GM20431 (cell line): ENCODE data around the gene PNMA5.

ENCODE experiments used
- in situ Hi-C: fragments of 300-500 bp; cut with MseI, MboI; formaldehyde crosslinking; loops from one replicate; pipeline ENCODE4 v1.15.0; 2020; ENCODE audit warnings: low sequenced_read_pairs; ENCODE audit not compliant: unreplicated experiment

PNMA5 gene

DNA sequence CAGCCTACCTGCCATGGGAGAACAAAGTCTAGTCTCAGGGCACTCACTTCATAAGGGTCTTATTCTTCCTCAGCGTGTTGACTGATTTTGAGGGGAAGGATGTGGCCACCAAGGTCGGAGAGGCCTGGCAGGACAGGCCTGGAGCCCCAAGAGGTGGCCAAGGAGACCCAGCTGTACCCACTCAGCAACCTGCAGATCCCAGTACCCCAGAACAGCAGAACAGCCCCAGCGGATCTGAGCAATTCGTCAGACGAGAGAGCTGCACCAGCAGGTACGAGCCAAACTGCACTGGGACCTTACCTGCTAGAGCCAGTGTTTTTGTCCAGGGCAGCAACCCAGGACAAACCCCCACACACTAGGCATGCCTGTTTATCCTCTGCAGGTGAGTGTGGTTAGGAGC, 34.3 kb downstream of the PNMA5 start:
- in situ Hi-C loops: loop anchor here (25.0 kb wide), 1 partner anchor 703 kb away; the partner anchor contains the start of gene PNCK

DNA sequence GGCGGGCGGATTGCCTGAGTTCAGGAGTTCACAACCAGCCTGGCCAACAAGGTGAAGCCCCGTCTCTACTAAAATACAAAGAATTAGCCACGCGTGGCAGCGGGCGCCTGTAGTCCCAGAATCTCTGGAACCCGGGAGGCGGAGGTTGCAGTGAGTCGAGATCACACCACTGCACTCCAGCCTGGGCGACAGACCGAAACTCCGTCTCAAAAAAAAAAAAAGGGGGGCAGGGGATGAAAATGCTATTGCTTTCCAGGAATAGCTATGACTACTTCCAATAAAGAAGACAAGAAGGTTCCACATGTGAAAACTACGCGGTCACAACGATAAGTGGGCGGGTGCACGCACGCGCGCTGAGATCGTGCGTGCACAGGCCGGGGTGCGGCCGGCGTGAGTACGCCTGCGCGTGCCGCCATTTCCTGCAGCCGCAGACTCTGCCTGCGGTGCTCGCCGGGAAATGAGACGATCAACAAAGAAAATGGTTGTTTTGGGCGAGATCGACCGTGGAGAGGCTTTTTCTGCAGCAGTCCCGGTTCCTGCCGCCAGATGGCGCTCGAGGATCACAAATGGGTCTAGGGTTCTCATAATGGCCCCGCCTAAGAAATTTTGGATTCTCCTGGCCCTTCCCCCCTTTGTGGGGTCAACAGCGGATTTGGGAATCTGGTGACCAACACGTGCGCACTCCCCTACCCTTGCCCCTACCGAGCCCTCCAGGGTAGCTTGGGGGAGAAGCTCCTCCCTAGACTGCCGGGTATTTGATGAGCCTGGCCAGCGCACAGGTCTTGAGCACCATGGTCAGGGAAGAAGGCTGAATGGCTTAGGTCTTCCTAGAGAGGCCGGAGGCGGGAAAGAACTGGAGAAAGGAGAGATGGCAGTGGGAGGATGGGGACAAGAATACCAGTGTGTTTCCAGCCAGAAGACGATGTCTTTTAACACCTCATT, 35.1 kb downstream of the PNMA5 start:
- in situ Hi-C loops: loop anchor here (25.0 kb wide), 1 partner anchor 704 kb away; the partner anchor contains the start of gene PNCK

DNA sequence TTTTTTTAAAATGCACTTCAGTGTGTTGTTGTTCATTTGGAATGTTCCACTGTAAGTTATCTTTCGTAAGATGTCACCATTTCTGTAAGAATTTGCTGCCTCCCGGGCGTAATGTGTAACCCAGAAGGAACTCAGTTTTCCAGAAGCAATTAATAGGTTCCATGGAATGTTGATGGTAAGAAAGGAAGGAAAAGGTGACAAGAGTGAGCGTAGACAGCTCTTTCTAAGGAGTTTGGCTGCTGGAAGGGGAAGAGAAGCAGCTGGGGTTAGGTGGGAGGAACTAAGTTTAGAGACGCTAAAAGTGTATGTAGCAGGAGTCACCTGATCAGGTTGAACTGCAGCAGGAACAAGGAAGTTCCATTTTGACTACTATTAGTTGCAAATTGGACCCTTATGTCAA, 35.9 kb downstream of the PNMA5 start:
- in situ Hi-C loops: loop anchor here (25.0 kb wide), 1 partner anchor 704 kb away; the partner anchor contains the start of gene PNCK

DNA sequence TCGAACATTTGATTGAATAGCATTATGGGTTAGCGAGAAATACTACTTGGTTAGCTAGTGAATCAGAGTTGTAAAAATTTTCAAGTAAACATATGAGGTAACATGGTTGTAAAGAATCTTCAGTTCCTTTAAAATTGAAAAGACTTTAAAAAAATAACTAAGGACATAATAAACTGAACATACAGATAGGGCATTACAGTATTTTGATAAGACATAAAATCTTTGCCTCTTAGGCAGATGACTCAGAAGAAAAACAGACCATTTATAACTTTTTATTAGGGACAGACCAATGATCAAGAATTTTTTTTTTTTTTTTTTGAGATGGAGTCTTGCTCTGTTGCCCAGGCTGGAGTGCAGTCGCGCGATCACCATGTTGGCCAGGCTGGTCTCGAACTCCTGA, 43.1 kb downstream of the PNMA5 start:
- in situ Hi-C loops: loop anchor here (25.0 kb wide), 1 partner anchor 712 kb away; the partner anchor contains the start of gene PNCK

GRCh38 chrX:152949114-152949513, 44.8 kb downstream of the PNMA5 start:
- in situ Hi-C loops: no loop called here

GRCh38 chrX:152946681-152947080, 47.2 kb downstream of the PNMA5 start:
- in situ Hi-C loops: no loop called here

DNA sequence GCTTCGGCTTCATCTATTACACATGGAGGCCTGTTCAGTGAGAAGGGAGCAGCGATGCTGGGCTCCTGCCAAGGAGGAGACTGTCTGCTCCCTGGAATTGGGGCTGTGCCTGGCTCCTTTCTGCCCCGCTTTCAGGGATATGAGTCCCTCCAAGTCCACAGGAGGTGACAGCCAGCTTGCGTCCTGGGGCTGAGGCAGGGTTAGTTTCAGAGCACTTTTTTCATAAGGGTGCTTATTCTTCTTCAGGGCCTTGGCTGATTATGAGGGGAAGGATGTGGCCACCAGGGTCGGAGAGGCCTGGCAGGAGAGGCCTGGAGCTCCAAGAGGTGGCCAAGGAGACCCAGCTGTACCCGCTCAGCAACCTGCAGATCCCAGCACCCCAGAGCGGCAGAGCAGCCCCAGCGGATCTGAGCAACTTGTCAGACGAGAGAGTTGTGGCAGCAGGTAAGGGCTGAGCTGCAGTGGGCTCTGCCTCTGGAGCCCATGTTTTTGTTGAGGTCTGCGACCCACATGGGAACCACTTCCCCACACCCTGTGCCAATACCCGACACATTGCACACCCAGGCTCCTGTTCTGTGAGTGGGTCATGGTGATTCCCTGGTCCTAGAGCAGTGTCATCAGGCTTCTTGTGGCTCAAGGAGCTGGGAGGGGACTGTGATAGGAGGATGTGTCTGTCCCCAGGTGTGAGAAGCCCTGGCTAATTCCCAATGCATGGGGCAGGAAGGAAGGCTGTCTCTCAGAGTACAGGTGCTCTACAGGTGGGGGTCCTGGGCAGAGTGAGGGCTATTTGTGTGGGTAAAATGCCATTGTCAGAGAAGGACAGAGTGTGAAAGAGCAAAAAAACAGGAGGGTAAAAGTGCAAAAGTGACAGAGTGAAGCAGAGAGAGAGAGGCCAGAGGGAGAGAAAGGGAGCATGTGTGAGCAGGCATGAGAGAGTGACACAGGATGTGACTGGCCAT, 48.6 kb downstream of the PNMA5 start:
- in situ Hi-C loops: no loop called here

- in situ Hi-C loops: no loop called here
Measured at GRCh38 chrX:152943826-152944225, 50.1 kb downstream of the PNMA5 start.

DNA sequence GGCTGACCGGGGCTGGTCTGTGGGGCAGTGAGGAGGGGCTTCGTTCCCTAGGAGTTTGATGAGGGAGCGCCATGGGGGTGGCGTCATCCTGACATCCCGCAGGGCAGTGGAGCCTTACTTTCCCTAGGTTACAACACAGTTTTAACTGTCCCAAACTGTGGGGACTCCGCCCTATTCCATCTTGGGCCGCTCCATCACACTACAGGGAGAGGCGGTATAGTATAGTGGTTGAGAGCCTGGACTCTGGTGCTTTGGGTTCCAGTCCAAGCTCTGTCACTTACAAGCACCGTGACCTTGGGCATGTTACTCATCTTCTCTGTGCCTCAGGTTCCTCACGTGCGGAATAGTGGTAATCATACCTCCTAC, 51.9 kb downstream of the PNMA5 start:
- in situ Hi-C loops: no loop called here

DNA sequence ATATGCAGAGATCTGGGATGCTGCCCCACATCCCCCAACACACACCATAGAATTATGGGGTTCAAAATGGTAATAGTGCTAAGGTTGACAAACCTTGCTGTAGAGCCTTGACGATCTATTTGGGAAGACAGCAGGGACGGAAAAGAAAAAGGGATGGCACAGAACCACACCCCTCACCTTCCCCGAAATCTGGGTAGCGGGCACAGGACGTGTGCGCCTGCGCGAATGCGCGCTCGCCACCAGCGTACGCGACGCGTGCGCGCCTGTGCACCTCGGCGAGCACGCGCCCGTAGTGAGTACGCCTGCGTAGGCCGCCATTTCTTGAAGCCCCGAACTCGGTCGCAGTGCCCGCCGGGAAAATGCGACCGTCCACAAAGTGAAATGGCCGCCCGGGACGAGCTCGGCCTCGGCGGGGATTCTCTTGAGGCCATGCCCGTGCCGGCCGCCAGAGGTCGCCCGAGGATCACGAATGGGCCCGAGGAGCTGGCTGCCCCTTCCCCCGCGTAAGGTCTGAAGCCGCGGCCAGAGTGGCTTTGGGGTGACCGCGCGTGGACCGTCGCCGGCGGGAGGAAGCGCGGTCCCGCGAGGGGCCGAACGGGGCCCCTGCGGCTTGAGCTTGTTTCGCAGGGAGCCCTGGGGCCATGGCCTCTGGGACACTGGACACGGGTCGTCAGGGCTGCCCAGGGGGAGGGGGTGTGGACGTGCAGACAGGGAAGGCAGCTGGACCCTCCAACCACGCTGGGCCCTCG, 52.4 kb downstream of the PNMA5 start:
- in situ Hi-C loops: no loop called here
